H1 (cell line): ENCODE results near the gene CTTNBP2NL. TPM values are rescaled to one million over a fixed set of nuclear protein-coding genes. Genes with fewer than 3 reads are reported as not detected.
"Not testable (repeated sequence)": the region's sequence is repeated elsewhere in the genome, so short reads cannot be mapped to it uniquely, and the experiment has no call there.

ENCODE experiments used
- CTCF ChIA-PET: fragments of 300-600 bp; sonication (Branson Sonifier 250); formaldehyde crosslinking; loops from one replicate; lab custom pipeline; 2021; ENCODE audit not compliant: partially characterized antibody; lab: Charles Lee
- POLR2A ChIA-PET: fragments of 300-600 bp; sonication (Branson Sonifier 250); formaldehyde crosslinking; loops from one replicate; lab custom pipeline; 2021; ENCODE audit warnings: inconsistent platforms; ENCODE audit not compliant: partially characterized antibody; lab: Charles Lee
- DNase-seq, 2 experiments: peaks; one replicate each; pipeline versions ENCODE4 v3.0.0 to v3.0.0-alpha.2; 2010 to 2022; ENCODE audit warnings: low spot score in 2 of 2, low read depth in 1 of 2, mixed read lengths in 1 of 2
- FAIRE-seq: peaks from 2 replicates; lab custom pipeline; 2011; peaks lifted over from hg19 to GRCh38; lab: Jason Lieb, UNC
- H2AFZ ChIP-seq: 2 replicates; pipeline ENCODE4 v1.8.1; 2012; ENCODE audit warnings: low read length, inconsistent platforms
- H2AK5ac ChIP-seq: 2 replicates; pipeline ENCODE4 v1.6.1; 2013; ENCODE audit warnings: low read depth, low read length
- H2BK120ac ChIP-seq: replicated peaks from 2 replicates; pipeline ENCODE3; 2013; ENCODE audit warnings: low read depth, low read length, inconsistent platforms
- H2BK12ac ChIP-seq: 2 replicates; pipeline ENCODE4 v1.6.1; 2013; ENCODE audit warnings: low read depth, low read length
- H2BK15ac ChIP-seq: 2 replicates; pipeline ENCODE4 v1.6.1; 2013; ENCODE audit warnings: low read length
- H2BK20ac ChIP-seq: 2 replicates; pipeline ENCODE4 v1.6.1; 2013; ENCODE audit warnings: low read length
- H2BK5ac ChIP-seq: 2 replicates; pipeline ENCODE4 v1.6.1; 2013; ENCODE audit warnings: low read depth, low read length
- H3K14ac ChIP-seq: 2 replicates; pipeline ENCODE4 v1.6.1; 2013; ENCODE audit warnings: inconsistent platforms; ENCODE audit not compliant: insufficient read length
- H3K18ac ChIP-seq: 2 replicates; pipeline ENCODE4 v1.6.1; 2013; ENCODE audit warnings: low read length; ENCODE audit errors: extremely low read depth
- H3K23ac ChIP-seq: 2 replicates; pipeline ENCODE4 v1.6.1; 2013; ENCODE audit warnings: inconsistent platforms; ENCODE audit not compliant: insufficient read length
- H3K23me2 ChIP-seq: 2 replicates; pipeline ENCODE4 v1.6.1; 2013; ENCODE audit warnings: low read depth, low read length
- H3K27ac ChIP-seq: 2 replicates; pipeline ENCODE4 v1.6.1; 2011; ENCODE audit warnings: low read depth, low read length, inconsistent platforms
- H3K27me3 ChIP-seq, 4 experiments: replicated peaks in 1 of 4; 1 replicate in 1 of 4; 2 replicates in 3 of 4; pipeline versions ENCODE4 v1.6.1 to v1.8.1; 2011 to 2013; ENCODE audit warnings: low read length in 3 of 4, mild to moderate bottlenecking in 3 of 4, inconsistent platforms in 2 of 4, mixed read lengths in 2 of 4, moderate library complexity in 1 of 4; ENCODE audit not compliant: control insufficient read depth in 3 of 4, insufficient read depth in 3 of 4; ENCODE audit errors: extremely low read depth in 1 of 4
- H3K36me3 ChIP-seq, 4 experiments: 2 replicates each; pipeline versions ENCODE4 v1.6.1 to v1.8.1; 2011 to 2013; ENCODE audit warnings: mild to moderate bottlenecking in 4 of 4, low read length in 3 of 4, moderate library complexity in 2 of 4, control low read depth in 1 of 4, inconsistent platforms in 1 of 4; ENCODE audit not compliant: insufficient read depth in 4 of 4, control insufficient read depth in 2 of 4
- H3K4ac ChIP-seq: replicated peaks from 2 replicates; pipeline ENCODE3; 2013; ENCODE audit warnings: low read length, low read depth, mixed read lengths, inconsistent platforms; ENCODE audit not compliant: insufficient read length
- H3K4me1 ChIP-seq, 4 experiments: replicated peaks in 1 of 4; 1 replicate in 1 of 4; 2 replicates in 3 of 4; pipeline versions ENCODE4 v1.6.1 to v1.8.1; 2011 to 2013; ENCODE audit warnings: low read length in 3 of 4, inconsistent platforms in 2 of 4, mixed read lengths in 1 of 4; ENCODE audit not compliant: insufficient read depth in 4 of 4, control insufficient read depth in 3 of 4
- H3K4me2 ChIP-seq, 2 experiments: 2 replicates each; pipeline versions ENCODE4 v1.6.1 to v1.8.1; 2011 to 2013; ENCODE audit warnings: low read depth in 2 of 2, low read length in 2 of 2, control low read depth in 1 of 2, inconsistent platforms in 1 of 2, mild to moderate bottlenecking in 1 of 2; ENCODE audit not compliant: insufficient read depth in 1 of 2
- H3K4me3 ChIP-seq, 4 experiments: fragments of 200-600, 300-600 bp in 1 of 4; sonication (generic), shearing (Covaris generic), sonication (Bioruptor Twin) in 1 of 4; 2 replicates each; pipeline versions ENCODE4 v1.5.1 to v1.8.1; 2011 to 2016; ENCODE audit warnings: low read length in 4 of 4, low read depth in 3 of 4, control low read depth in 2 of 4, inconsistent platforms in 2 of 4, mild to moderate bottlenecking in 2 of 4, mixed read lengths in 1 of 4, moderate library complexity in 1 of 4; ENCODE audit not compliant: insufficient read depth in 2 of 4; ENCODE audit errors: extremely low read depth in 1 of 4
- H3K56ac ChIP-seq: replicated peaks from 2 replicates; pipeline ENCODE3; 2013; ENCODE audit warnings: low read depth, mild to moderate bottlenecking, mixed read lengths, low read length, inconsistent platforms; ENCODE audit not compliant: insufficient read length
- H3K79me1 ChIP-seq: 2 replicates; pipeline ENCODE4 v1.6.1; 2013; ENCODE audit warnings: low read depth, low read length, control low read depth
- H3K79me2 ChIP-seq, 2 experiments: 2 replicates each; pipeline versions ENCODE4 v1.6.1 to v1.8.1; 2012 to 2013; ENCODE audit warnings: low read length in 2 of 2, mild to moderate bottlenecking in 2 of 2, inconsistent platforms in 1 of 2; ENCODE audit not compliant: insufficient read depth in 2 of 2, control insufficient read depth in 1 of 2
- H3K9ac ChIP-seq, 4 experiments: replicated peaks in 1 of 4; 1 replicate in 1 of 4; 2 replicates in 3 of 4; pipeline versions ENCODE4 v1.6.1 to v1.8.1; 2011 to 2013; ENCODE audit warnings: low read depth in 3 of 4, low read length in 3 of 4, control low read depth in 2 of 4, mild to moderate bottlenecking in 2 of 4, moderate library complexity in 2 of 4, inconsistent platforms in 1 of 4; ENCODE audit errors: extremely low read depth in 1 of 4
- H3K9me3 ChIP-seq, 2 experiments: 2 replicates each; pipeline versions ENCODE4 v1.6.1 to v1.8.1; 2012 to 2013; ENCODE audit warnings: mild to moderate bottlenecking in 2 of 2, moderate library complexity in 2 of 2, control low read depth in 1 of 2, inconsistent platforms in 1 of 2, low read depth in 1 of 2, low read length in 1 of 2, mixed read lengths in 1 of 2; ENCODE audit not compliant: insufficient read depth in 2 of 2
- H4K20me1 ChIP-seq, 2 experiments: replicated peaks in 1 of 2; 2 replicates each; pipeline versions ENCODE3 to v1.8.1; 2011 to 2013; ENCODE audit warnings: inconsistent platforms in 2 of 2, low read length in 2 of 2, mild to moderate bottlenecking in 1 of 2; ENCODE audit not compliant: insufficient read depth in 2 of 2, control insufficient read depth in 1 of 2
- H4K5ac ChIP-seq: 2 replicates; pipeline ENCODE4 v1.6.1; 2013; ENCODE audit warnings: low read length, low read depth, mixed read lengths, inconsistent platforms; ENCODE audit not compliant: insufficient read length
- H4K8ac ChIP-seq: 2 replicates; pipeline ENCODE4 v1.8.0; 2013; ENCODE audit warnings: mild to moderate bottlenecking, moderate library complexity, low read length, inconsistent platforms; ENCODE audit not compliant: insufficient read depth; ENCODE audit errors: extremely low read depth
- H4K91ac ChIP-seq: replicated peaks from 2 replicates; pipeline ENCODE3; 2013; ENCODE audit warnings: low read length, mixed read lengths, inconsistent platforms; ENCODE audit not compliant: insufficient read length
- WGBS, 2 experiments: shearing (Covaris generic) in 1 of 2; methylation state at CpG; one replicate each; pipeline versions ENCODE4 v1.1.6 to v1.1.7; 2013 to 2015; ENCODE audit warnings: low lambda C conversion rate in 2 of 2, mixed read lengths in 2 of 2, inconsistent platforms in 1 of 2, low coverage in 1 of 2, missing lambda C conversion rate in 1 of 2; ENCODE audit not compliant: insufficient replicate concordance in 2 of 2, insufficient coverage in 1 of 2, insufficient read length in 1 of 2; ENCODE audit errors: extremely low coverage in 1 of 2, missing lambda C conversion rate in 1 of 2; 5-methylcytosine and 5-hydroxymethylcytosine counted together
- polyA plus RNA-seq, 7 experiments: library from polyadenylated mRNA; depleted of rRNA in 3 of 7; stranded (reverse) in 5 of 7; unstranded in 2 of 7; fragments of >200 nt in 5 of 7; fragments of 200-250 nt in 2 of 7; gene quantifications; 1 replicate in 5 of 7; 2 replicates in 1 of 7; 4 replicates in 1 of 7; pipeline versions ENCODE4 v1.2.1 to v1.2.3, GENCODE V29; 2011 to 2013; ENCODE audit warnings: missing spikeins in 2 of 7, mixed read lengths in 2 of 7
- total RNA-seq: library from RNA; stranded (reverse); fragmentation: NEBNext Ultra II Directional; extraction: Animal tissue kit (Norgen Biotek cat#: 25700); gene quantifications from 2 replicates; pipeline ENCODE4 v1.2.1, GENCODE V29; 2021

CTTNBP2NL gene
- total and polyA plus RNA-seq, 2 of the 8 experiments (the other 6 are each of a cell fraction or from before 2014, with no cell fraction given) = 6.4 to 35.1 TPM

DNA sequence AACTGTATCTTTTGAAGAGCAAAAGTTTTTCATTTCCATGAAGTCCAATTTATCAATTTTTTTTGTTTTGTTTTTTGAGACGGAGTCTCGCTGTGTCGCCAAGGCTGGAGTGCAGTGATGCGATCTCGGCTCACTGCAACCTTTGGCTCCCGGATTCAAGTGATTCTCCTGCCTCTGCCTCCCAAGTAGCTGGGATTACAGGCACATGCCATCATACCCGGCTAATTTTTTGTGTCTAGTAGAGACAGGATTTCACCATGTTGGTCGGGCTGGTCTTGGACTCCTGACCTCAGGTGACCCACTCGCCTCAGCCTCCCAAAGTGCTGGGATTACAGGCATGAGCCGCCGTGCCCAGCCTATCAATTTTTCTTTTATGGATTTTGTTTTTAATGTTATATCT, 27.7 kb downstream of the CTTNBP2NL start:
- H4K91ac ChIP-seq, H2BK15ac ChIP-seq, H3K56ac ChIP-seq, H2BK5ac ChIP-seq, H2BK120ac ChIP-seq, H3K79me1 ChIP-seq, H3K36me3 ChIP-seq, H3K9ac ChIP-seq, H2BK20ac ChIP-seq, H3K27ac ChIP-seq, H3K4ac ChIP-seq, H3K9me3 ChIP-seq, H3K23me2 ChIP-seq, H3K4me3 ChIP-seq, H3K79me2 ChIP-seq, H2AFZ ChIP-seq, H3K27me3 ChIP-seq, H2BK12ac ChIP-seq, H3K23ac ChIP-seq, H3K4me2 ChIP-seq, H3K4me1 ChIP-seq, H4K5ac ChIP-seq, H4K8ac ChIP-seq, H3K14ac ChIP-seq, H4K20me1 ChIP-seq, H2AK5ac ChIP-seq, FAIRE-seq, DNase-seq, H3K18ac ChIP-seq, POLR2A ChIA-PET: not testable (repeated sequence)
- CTCF ChIA-PET = interaction anchor here (1.0 kb wide), 1 partner anchor 43 kb away, joined by 3 read pairs; no protein-coding TSS in a partner anchor
- WGBS, 2 experiments = 95% methylated on average over 11 of the region's 11 CpGs; no CpG with 5 or more reads in 1 of the 2 experiments
